HL-60 (cell line): ENCODE results near the gene ICAM2.

ENCODE experiments used
- GABPA ChIP-seq: IDR thresholded peaks from 2 replicates; pipeline ENCODE4 v1.6.1; 2012; ENCODE audit warnings: low read depth
- POLR2AphosphoS5 ChIP-seq: IDR thresholded peaks from 2 replicates; pipeline ENCODE4 v1.6.1; 2012; ENCODE audit warnings: low read depth
- SPI1 ChIP-seq: IDR thresholded peaks from 2 replicates; pipeline ENCODE4 v1.6.1; 2012; ENCODE audit warnings: low read depth, mild to moderate bottlenecking, borderline replicate concordance
- TF ChIP-seq, protein P1 (sequence below): IDR thresholded peaks from one replicate; pipeline ENCODE4 v1.5.1; 2011; ENCODE audit warnings: low read length, control low read depth, inconsistent platforms; ENCODE audit not compliant: insufficient read depth
- TF ChIP-seq, protein P2 (sequence below): IDR thresholded peaks from 2 replicates; pipeline ENCODE4 v1.6.1; 2012; ENCODE audit warnings: low read depth; ENCODE audit not compliant: insufficient replicate concordance

DNA sequence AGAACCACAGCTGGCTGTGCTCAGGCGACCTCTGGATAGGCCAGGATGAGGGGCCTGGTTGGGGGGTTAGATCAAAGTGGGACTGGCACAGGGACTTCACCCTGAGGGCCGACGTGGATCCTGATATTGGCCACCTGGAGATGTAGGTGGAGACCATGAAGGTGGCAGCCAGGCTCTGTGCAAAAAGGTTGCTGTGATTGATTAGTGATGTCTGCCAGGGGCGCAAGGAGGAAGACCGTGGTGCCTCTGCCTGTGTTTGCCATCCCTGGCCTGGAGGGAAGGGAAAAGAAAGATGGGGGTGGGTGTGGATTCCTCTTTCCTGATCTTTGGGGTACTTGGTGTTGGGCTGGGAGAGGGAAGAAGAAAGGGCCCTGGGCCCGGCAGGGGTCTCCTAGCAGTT, 47.2 kb downstream of the ICAM2 start:
- TF ChIP-seq, protein P1, sequence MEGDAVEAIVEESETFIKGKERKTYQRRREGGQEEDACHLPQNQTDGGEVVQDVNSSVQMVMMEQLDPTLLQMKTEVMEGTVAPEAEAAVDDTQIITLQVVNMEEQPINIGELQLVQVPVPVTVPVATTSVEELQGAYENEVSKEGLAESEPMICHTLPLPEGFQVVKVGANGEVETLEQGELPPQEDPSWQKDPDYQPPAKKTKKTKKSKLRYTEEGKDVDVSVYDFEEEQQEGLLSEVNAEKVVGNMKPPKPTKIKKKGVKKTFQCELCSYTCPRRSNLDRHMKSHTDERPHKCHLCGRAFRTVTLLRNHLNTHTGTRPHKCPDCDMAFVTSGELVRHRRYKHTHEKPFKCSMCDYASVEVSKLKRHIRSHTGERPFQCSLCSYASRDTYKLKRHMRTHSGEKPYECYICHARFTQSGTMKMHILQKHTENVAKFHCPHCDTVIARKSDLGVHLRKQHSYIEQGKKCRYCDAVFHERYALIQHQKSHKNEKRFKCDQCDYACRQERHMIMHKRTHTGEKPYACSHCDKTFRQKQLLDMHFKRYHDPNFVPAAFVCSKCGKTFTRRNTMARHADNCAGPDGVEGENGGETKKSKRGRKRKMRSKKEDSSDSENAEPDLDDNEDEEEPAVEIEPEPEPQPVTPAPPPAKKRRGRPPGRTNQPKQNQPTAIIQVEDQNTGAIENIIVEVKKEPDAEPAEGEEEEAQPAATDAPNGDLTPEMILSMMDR, result no peak
- TF ChIP-seq POLR2AphosphoS5 (no peak), GABPA (no peak), SPI1 (no peak)
- TF ChIP-seq, protein P2, sequence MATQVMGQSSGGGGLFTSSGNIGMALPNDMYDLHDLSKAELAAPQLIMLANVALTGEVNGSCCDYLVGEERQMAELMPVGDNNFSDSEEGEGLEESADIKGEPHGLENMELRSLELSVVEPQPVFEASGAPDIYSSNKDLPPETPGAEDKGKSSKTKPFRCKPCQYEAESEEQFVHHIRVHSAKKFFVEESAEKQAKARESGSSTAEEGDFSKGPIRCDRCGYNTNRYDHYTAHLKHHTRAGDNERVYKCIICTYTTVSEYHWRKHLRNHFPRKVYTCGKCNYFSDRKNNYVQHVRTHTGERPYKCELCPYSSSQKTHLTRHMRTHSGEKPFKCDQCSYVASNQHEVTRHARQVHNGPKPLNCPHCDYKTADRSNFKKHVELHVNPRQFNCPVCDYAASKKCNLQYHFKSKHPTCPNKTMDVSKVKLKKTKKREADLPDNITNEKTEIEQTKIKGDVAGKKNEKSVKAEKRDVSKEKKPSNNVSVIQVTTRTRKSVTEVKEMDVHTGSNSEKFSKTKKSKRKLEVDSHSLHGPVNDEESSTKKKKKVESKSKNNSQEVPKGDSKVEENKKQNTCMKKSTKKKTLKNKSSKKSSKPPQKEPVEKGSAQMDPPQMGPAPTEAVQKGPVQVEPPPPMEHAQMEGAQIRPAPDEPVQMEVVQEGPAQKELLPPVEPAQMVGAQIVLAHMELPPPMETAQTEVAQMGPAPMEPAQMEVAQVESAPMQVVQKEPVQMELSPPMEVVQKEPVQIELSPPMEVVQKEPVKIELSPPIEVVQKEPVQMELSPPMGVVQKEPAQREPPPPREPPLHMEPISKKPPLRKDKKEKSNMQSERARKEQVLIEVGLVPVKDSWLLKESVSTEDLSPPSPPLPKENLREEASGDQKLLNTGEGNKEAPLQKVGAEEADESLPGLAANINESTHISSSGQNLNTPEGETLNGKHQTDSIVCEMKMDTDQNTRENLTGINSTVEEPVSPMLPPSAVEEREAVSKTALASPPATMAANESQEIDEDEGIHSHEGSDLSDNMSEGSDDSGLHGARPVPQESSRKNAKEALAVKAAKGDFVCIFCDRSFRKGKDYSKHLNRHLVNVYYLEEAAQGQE, result no peak
